Neural progenitor cell (in vitro differentiated cells): Measurements from ENCODE around the gene HMX1. TPM values are rescaled to one million over a fixed set of nuclear protein-coding genes. Genes with fewer than 3 reads are reported as not detected.

Experiments used
- DNase-seq: peaks from one replicate; pipeline ENCODE4 v3.0.0-alpha.2; 2016; ENCODE audit warnings: low spot score
- H2AFZ ChIP-seq: fragments of 200-600 bp; sonication (generic); replicated peaks from 2 replicates; pipeline ENCODE4 v1.6.1; 2016; ENCODE audit warnings: antibody characterized with exemption
- H3F3A ChIP-seq: fragments of 200-600 bp; sonication (generic); 2 replicates; pipeline ENCODE4 v1.6.1; 2016; ENCODE audit warnings: antibody characterized with exemption, low read depth
- H3K27ac ChIP-seq: fragments of 200-600 bp; sonication (generic); 2 replicates; pipeline ENCODE4 v1.5.1; 2016; ENCODE audit warnings: mild to moderate bottlenecking
- H3K27me3 ChIP-seq: fragments of 200-600 bp; sonication (generic); 2 replicates; pipeline ENCODE4 v1.6.1; 2016; ENCODE audit warnings: mild to moderate bottlenecking, moderate library complexity
- H3K36me3 ChIP-seq: fragments of 200-600 bp; sonication (generic); 2 replicates; pipeline ENCODE4 v1.5.1; 2016
- H3K4me1 ChIP-seq: fragments of 200-600 bp; sonication (generic); 2 replicates; pipeline ENCODE4 v1.6.1; 2016; ENCODE audit warnings: mixed run types
- H3K4me2 ChIP-seq: fragments of 200-600 bp; sonication (generic); 2 replicates; pipeline ENCODE4 v1.6.1; 2016
- H3K4me3 ChIP-seq: fragments of 200-600 bp; sonication (generic); 2 replicates; pipeline ENCODE4 v1.5.1; 2016
- H3K79me2 ChIP-seq: fragments of 200-600 bp; sonication (generic); 2 replicates; pipeline ENCODE4 v1.6.1; 2016; ENCODE audit warnings: low read depth
- H3K9ac ChIP-seq: fragments of 200-600 bp; sonication (generic); 2 replicates; pipeline ENCODE4 v1.6.1; 2016
- H3K9me3 ChIP-seq: fragments of 200-600 bp; sonication (generic); 2 replicates; pipeline ENCODE4 v1.5.1; 2016; ENCODE audit warnings: low read depth
- H4K20me1 ChIP-seq: fragments of 200-600 bp; sonication (generic); 2 replicates; pipeline ENCODE4 v1.6.1; 2016; ENCODE audit warnings: low read depth
- H3K27ac Mint-ChIP-seq: 3 replicates; pipeline ENCODE4 v1.8.0; 2021; ENCODE audit warnings: mixed read lengths
- H3K27me3 Mint-ChIP-seq: 2 replicates; pipeline ENCODE4 v1.8.0; 2022; ENCODE audit warnings: low read depth, mild to moderate bottlenecking, inconsistent platforms, moderate library complexity, mixed read lengths; ENCODE audit not compliant: insufficient read depth
- H3K36me3 Mint-ChIP-seq: 3 replicates; pipeline ENCODE4 v1.8.0; 2021; ENCODE audit warnings: mixed read lengths
- H3K4me1 Mint-ChIP-seq: 3 replicates; pipeline ENCODE4 v1.8.0; 2021; ENCODE audit warnings: mixed read lengths
- H3K4me3 Mint-ChIP-seq: 3 replicates; pipeline ENCODE4 v1.8.0; 2021; ENCODE audit warnings: mild to moderate bottlenecking, moderate library complexity, mixed read lengths
- H3K9me3 Mint-ChIP-seq: 3 replicates; pipeline ENCODE4 v1.8.0; 2020; ENCODE audit warnings: mixed read lengths
- EZH2 ChIP-seq: fragments of 200-600 bp; sonication (generic); IDR thresholded peaks from 2 replicates; pipeline ENCODE4 v1.6.1; 2017; ENCODE audit warnings: antibody characterized with exemption, mild to moderate bottlenecking, moderate library complexity
- EZH2phosphoT487 ChIP-seq: fragments of 200-600 bp; sonication (generic); IDR thresholded peaks from 2 replicates; pipeline ENCODE4 v1.6.1; 2017; ENCODE audit warnings: antibody characterized with exemption
- total RNA-seq: library from RNA; depleted of rRNA; stranded (reverse); fragments of >200 nt; gene quantifications from 2 replicates; pipeline ENCODE4 v1.2.3, GENCODE V29; 2015; ENCODE audit warnings: low replicate concordance
- TF ChIP-seq, protein P1 (sequence below): fragments of 200-600 bp; sonication (generic); IDR thresholded peaks from 2 replicates; pipeline ENCODE4 v1.5.1; 2017; ENCODE audit warnings: antibody characterized with exemption, mild to moderate bottlenecking

The HMX1 gene
- total RNA-seq, 1 donor from 2014 or later = not detected

DNA sequence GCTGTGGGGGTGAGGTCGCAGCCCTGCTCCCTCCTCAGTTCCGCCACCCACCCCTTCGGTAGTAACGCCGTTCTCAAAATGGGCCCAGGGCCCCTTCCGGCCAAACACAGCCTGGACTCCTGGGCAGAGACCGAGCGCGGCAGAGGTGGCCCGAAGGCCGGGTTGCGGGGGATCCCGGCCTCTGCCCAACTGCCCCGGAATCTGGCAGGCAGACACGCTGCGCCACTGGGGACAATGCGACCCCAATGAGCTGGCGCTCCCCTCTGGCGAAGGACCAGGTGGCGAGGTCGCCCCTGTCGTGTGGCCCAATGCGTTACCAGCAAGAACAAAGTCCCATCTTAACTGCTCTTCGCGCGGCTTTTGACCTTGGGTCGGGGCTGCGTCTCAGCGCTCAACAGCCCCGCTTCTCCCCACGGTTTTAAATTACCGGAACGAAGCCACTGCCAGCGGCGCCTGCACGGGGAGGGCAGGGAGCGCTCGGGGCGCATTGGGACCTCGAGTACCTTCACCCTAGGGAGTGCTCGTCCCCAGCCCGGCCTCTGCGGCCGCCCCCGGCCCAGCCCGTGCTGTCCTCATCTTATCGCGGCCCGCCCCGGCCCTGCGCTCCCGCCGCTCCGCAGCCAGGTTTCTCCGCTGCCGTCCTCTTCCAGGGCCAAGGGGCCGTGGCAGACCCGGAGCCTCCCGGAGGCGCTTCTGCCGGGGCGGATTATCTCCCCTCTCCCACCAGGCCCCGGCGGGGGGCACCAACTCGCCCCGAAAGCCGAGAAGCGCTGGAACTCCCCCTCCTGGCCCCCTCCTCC lies 22.2 kb upstream of the HMX1 start:
- no peak overlapping the region for H2AFZ ChIP-seq
- peak; percentile 79 for DNase-seq
- TF ChIP-seq EZH2 (peak; percentile 95), EZH2phosphoT487 (peak; percentile 83)
- TF ChIP-seq, protein P1, sequence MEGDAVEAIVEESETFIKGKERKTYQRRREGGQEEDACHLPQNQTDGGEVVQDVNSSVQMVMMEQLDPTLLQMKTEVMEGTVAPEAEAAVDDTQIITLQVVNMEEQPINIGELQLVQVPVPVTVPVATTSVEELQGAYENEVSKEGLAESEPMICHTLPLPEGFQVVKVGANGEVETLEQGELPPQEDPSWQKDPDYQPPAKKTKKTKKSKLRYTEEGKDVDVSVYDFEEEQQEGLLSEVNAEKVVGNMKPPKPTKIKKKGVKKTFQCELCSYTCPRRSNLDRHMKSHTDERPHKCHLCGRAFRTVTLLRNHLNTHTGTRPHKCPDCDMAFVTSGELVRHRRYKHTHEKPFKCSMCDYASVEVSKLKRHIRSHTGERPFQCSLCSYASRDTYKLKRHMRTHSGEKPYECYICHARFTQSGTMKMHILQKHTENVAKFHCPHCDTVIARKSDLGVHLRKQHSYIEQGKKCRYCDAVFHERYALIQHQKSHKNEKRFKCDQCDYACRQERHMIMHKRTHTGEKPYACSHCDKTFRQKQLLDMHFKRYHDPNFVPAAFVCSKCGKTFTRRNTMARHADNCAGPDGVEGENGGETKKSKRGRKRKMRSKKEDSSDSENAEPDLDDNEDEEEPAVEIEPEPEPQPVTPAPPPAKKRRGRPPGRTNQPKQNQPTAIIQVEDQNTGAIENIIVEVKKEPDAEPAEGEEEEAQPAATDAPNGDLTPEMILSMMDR = no peak
- peaks cover 100% of the 10 kb centered on the region for H3K27me3 ChIP-seq
- Mint-ChIP-seq H3K27me3 (peaks cover 62% of the 10 kb centered on the region), H3K9me3 (no peaks in the 10 kb centered on the region), H3K4me3 (peak overlapping the region; percentile 66), H3K4me1 (peaks cover 9% of the 10 kb centered on the region), H3K36me3 (no peaks in the 10 kb centered on the region), H3K27ac (no peak overlapping the region)
- peak overlapping the region; percentile 39 for H3K4me3 ChIP-seq
- H4K20me1 ChIP-seq = peaks cover 58% of the 10 kb centered on the region
- H3K4me1 ChIP-seq = peaks cover 11% of the 10 kb centered on the region
- H3K4me2 ChIP-seq = peak overlapping the region; percentile 76
- no peaks in the 10 kb centered on the region for H3K79me2 ChIP-seq
- H3K9me3 ChIP-seq = no peaks in the 10 kb centered on the region
- no peak overlapping the region for H3K27ac ChIP-seq
- H3K36me3 ChIP-seq = no peaks in the 10 kb centered on the region
- H3F3A ChIP-seq = no peaks in the 10 kb centered on the region
- H3K9ac ChIP-seq = no peak overlapping the region

DNA sequence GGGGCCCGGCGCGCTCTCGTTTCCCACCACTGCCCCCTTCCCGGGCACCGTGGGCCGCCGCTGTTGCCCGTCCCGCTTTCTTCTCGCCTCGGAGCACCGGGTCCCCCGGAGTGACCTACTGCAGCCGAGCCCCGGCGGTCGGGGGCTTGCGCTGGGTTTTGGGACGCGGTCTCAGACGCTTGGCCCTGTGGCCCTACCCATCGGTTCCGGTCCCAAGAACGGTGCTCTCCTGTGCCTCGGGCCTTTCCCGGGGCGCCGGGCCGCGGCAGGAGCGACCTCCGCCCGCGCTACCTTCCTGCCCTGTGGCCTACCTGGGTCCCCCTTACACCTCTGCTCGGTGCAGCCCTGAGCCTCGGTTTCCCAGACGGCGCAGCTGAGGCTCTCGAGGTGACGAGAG lies 21.6 kb upstream of the HMX1 start:
- Mint-ChIP-seq H3K4me1 (peaks cover 9% of the 10 kb centered on the region), H3K4me3 (no peak overlapping the region), H3K36me3 (no peaks in the 10 kb centered on the region), H3K27ac (no peak overlapping the region), H3K27me3 (peaks cover 62% of the 10 kb centered on the region), H3K9me3 (no peaks in the 10 kb centered on the region)
- H3K9ac ChIP-seq = no peak overlapping the region
- no peaks in the 10 kb centered on the region for H3K36me3 ChIP-seq
- no peak overlapping the region for H3K27ac ChIP-seq
- H3F3A ChIP-seq = no peaks in the 10 kb centered on the region
- peak overlapping the region; percentile 76 for H3K4me2 ChIP-seq
- H4K20me1 ChIP-seq = peaks cover 58% of the 10 kb centered on the region
- no peaks in the 10 kb centered on the region for H3K9me3 ChIP-seq
- H2AFZ ChIP-seq = no peak overlapping the region
- no peak for DNase-seq
- no peaks in the 10 kb centered on the region for H3K79me2 ChIP-seq
- peaks cover 100% of the 10 kb centered on the region for H3K27me3 ChIP-seq
- TF ChIP-seq EZH2phosphoT487 (peak; percentile 92), EZH2 (no peak)
- H3K4me1 ChIP-seq = peaks cover 11% of the 10 kb centered on the region
- peak overlapping the region; percentile 39 for H3K4me3 ChIP-seq

DNA sequence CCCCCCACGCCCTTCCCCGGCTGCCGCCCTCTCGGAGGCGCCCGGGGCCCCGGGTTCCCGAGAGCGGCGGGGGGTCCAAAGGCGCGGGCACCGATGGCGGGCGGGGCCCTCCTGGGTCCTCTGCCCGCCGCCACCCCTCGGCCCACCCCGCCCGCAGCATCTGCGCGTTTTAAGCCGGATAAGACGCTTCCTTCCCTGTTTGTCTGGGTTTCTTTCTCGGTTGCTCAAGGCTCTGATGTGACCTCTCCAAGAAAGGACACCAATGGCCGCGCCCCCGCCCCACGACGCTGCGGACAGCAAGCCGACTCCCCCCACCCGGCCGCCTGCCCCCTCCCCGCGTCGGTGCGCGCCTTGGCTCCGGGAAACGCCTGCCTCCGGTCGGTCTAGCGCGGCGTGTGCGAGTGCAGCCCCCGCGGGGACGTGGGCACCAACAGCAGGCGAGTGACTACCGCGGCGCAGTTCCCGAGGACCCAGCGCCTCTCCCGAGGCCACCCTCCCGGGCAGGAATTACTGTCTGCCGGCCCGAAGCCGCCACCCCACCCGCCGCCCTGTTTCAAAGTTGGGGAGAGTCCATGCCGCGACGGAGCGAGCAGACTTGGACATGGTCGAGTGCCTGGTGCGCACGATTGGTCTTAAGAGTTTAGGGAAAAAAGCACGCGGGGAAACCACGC lies 21.1 kb upstream of the HMX1 start:
- Histone ChIP-seq H3K36me3 (no peaks in the 10 kb centered on the region), H3K9ac (no peak overlapping the region), H3K27me3 (peaks cover 100% of the 10 kb centered on the region), H3F3A (no peaks in the 10 kb centered on the region), H3K4me3 (peak overlapping the region; percentile 39), H3K4me2 (peak overlapping the region; percentile 76), H3K4me1 (peaks cover 11% of the 10 kb centered on the region), H2AFZ (no peak overlapping the region), H3K79me2 (no peaks in the 10 kb centered on the region), H3K9me3 (no peaks in the 10 kb centered on the region), H3K27ac (no peak overlapping the region), H4K20me1 (peaks cover 52% of the 10 kb centered on the region)
- TF ChIP-seq EZH2phosphoT487 (no peak), EZH2 (no peak)
- TF ChIP-seq, protein P1 = no peak
- H3K9me3 Mint-ChIP-seq = no peaks in the 10 kb centered on the region
- no peaks in the 10 kb centered on the region for H3K36me3 Mint-ChIP-seq
- peak; percentile 23 for DNase-seq
- H3K27ac Mint-ChIP-seq = no peak overlapping the region
- H3K4me3 Mint-ChIP-seq = no peak overlapping the region
- peaks cover 9% of the 10 kb centered on the region for H3K4me1 Mint-ChIP-seq
- H3K27me3 Mint-ChIP-seq = peaks cover 64% of the 10 kb centered on the region
